Neural cell (in vitro differentiated cells): Measurements from ENCODE around the gene IRS1.

Experiments
- EP300 ChIP-seq: fragments of 450-650 bp; conservative IDR thresholded peaks from 2 replicates; pipeline ENCODE4 v1.6.1; 2014; ENCODE audit warnings: antibody characterized with exemption, mild to moderate bottlenecking, moderate library complexity; ENCODE audit not compliant: poor library complexity, severe bottlenecking
- EZH2 ChIP-seq: fragments of 200-600, 300-800 bp; shearing (Covaris generic), sonication (generic); IDR thresholded peaks from 2 replicates; pipeline ENCODE4 v1.6.1; 2014; ENCODE audit warnings: antibody characterized with exemption, low read length, borderline replicate concordance, mild to moderate bottlenecking; ENCODE audit not compliant: insufficient read depth, poor library complexity, severe bottlenecking
- MXI1 ChIP-seq: fragments of 450-650 bp; conservative IDR thresholded peaks from 2 replicates; pipeline ENCODE4 v1.6.1; 2014; ENCODE audit warnings: antibody characterized with exemption, mild to moderate bottlenecking; ENCODE audit not compliant: poor library complexity, severe bottlenecking
- POLR2AphosphoS5 ChIP-seq: IDR thresholded peaks from 2 replicates; pipeline ENCODE4 v1.6.1; 2012
- TAF1 ChIP-seq: IDR thresholded peaks from 2 replicates; pipeline ENCODE4 v1.6.1; 2012; ENCODE audit warnings: low read depth
- TF ChIP-seq, protein P1 (sequence below): fragments of 450-650 bp; IDR thresholded peaks from 2 replicates; pipeline ENCODE4 v1.5.1; 2014; ENCODE audit warnings: antibody characterized with exemption, mild to moderate bottlenecking, moderate library complexity; ENCODE audit not compliant: poor library complexity, severe bottlenecking

DNA sequence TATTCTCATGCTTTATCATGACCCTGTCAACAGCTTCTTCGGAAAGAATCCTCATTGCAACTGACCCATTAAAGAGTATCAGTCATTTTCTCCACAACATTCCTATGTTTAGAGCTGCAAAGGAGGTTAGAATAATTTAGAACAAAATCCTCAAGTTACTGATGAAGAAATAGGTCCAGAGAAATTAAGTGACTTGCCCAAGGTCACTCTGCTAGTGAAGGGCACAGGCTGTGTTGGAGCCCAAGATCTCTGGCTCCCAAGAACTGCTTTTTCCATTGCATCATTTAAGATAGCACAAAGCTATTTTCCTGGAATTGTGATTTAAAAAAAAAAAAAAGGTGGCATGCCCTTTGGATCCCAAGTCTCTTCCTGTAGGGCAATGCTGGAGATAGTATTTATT, 9.6 kb downstream of the IRS1 start:
- TF ChIP-seq, protein P1, sequence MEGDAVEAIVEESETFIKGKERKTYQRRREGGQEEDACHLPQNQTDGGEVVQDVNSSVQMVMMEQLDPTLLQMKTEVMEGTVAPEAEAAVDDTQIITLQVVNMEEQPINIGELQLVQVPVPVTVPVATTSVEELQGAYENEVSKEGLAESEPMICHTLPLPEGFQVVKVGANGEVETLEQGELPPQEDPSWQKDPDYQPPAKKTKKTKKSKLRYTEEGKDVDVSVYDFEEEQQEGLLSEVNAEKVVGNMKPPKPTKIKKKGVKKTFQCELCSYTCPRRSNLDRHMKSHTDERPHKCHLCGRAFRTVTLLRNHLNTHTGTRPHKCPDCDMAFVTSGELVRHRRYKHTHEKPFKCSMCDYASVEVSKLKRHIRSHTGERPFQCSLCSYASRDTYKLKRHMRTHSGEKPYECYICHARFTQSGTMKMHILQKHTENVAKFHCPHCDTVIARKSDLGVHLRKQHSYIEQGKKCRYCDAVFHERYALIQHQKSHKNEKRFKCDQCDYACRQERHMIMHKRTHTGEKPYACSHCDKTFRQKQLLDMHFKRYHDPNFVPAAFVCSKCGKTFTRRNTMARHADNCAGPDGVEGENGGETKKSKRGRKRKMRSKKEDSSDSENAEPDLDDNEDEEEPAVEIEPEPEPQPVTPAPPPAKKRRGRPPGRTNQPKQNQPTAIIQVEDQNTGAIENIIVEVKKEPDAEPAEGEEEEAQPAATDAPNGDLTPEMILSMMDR = no peak
- TF ChIP-seq EZH2 (no peak), MXI1 (no peak), POLR2AphosphoS5 (no peak), TAF1 (no peak), EP300 (no peak)
